NT2/D1 (cell line): Measurements from ENCODE around the gene DGKE.

Source experiments
- SUZ12 ChIP-seq: IDR thresholded peaks from 2 replicates; pipeline ENCODE4 v1.6.1; 2011; ENCODE audit not compliant: insufficient read length, insufficient read depth; ENCODE audit errors: extremely low read depth
- ZNF274 ChIP-seq: IDR thresholded peaks from 2 replicates; pipeline ENCODE4 v1.6.1; 2011; ENCODE audit warnings: mild to moderate bottlenecking, low read depth, low read length

DNA sequence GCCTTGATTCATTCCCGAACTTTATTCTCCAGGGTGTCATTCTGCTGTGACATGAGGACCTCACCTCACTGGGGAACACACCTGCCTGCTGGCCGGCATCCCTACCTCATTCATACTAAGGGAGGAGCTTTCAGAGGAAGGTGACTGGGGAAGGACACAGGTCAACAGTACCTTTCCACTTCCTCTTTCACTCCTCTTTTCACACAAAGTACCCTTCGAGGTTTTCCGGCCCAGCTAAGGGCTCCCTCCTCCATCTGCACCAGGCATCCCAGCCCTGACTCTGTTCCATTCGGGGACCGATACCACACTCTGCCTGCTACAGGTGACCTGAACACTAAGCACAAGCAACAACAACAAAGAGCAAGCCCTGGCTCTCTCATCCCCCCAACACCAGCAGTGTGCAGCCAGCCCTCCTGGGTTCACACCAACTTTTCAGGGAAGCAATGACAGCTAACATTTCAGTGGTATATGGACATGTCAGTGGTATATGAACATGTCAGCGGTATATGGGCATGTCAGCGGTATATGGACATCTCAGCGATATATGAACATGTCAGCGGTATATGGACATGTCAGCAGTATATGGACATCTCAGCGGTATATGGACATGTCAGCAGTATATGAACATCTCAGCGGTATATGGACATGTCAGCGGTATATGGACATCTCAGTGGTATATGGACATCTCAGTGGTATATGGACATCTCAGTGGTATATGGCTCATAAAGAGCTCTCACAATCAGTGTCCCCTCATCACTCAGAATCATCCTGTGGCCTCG, 63.9 kb downstream of the DGKE start:
- TF ChIP-seq SUZ12 (no peak), ZNF274 (no peak)
